ENCODE measurements around the gene SERPINB10.

SERPINB10 gene

GRCh38 chr18:63907664-63908063, at the start of gene SERPINB10:
TSS of gene SERPINB10 (plus strand) at chr18:63907958. CDS start at chr18:63915511, 7,553 bp downstream.
- no peak for DNase-seq

GRCh38 chr18:63858456-63858855, 49.3 kb upstream of the SERPINB10 start:
- DNase-seq: no peak

GRCh38 chr18:63859781-63860475, 47.8 kb upstream of the SERPINB10 start:
- no peak for DNase-seq

- DNase-seq: no peak
Measured at GRCh38 chr18:63860531-63860930, 47.2 kb upstream of the SERPINB10 start.

- no peak for DNase-seq
Measured at GRCh38 chr18:63867368-63868125, 40.2 kb upstream of the SERPINB10 start.

GRCh38 chr18:63868546-63868945, 39.2 kb upstream of the SERPINB10 start:
- DNase-seq: no peak

- no peak for DNase-seq
Measured at GRCh38 chr18:63869374-63869773, 38.4 kb upstream of the SERPINB10 start.

GRCh38 chr18:63869851-63870250, 37.9 kb upstream of the SERPINB10 start:
- no peak for DNase-seq

GRCh38 chr18:63871836-63872235, 35.9 kb upstream of the SERPINB10 start:
- DNase-seq: no peak

GRCh38 chr18:63872586-63872985, 35.2 kb upstream of the SERPINB10 start:
- DNase-seq: no peak

GRCh38 chr18:63878343-63878742, 29.4 kb upstream of the SERPINB10 start:
- no peak for DNase-seq

GRCh38 chr18:63878925-63879324, 28.8 kb upstream of the SERPINB10 start:
- DNase-seq: no peak

- DNase-seq: no peak
Measured at GRCh38 chr18:63879709-63880108, 28.0 kb upstream of the SERPINB10 start.

- no peak for DNase-seq
Measured at GRCh38 chr18:63881851-63882250, 25.9 kb upstream of the SERPINB10 start.

- DNase-seq: no peak
Measured at GRCh38 chr18:63882333-63883141, 25.2 kb upstream of the SERPINB10 start.

- DNase-seq: no peak
Measured at GRCh38 chr18:63883617-63884016, 24.1 kb upstream of the SERPINB10 start.

- no peak for DNase-seq
Measured at GRCh38 chr18:63887424-63887823, 20.3 kb upstream of the SERPINB10 start, which contains the start of gene SERPINB2. TSS of gene SERPINB2 (plus strand) at chr18:63887705. CDS start at chr18:63891445, 3,740 bp downstream.

- DNase-seq: no peak
Measured at GRCh38 chr18:63888470-63889190, 19.1 kb upstream of the SERPINB10 start.

GRCh38 chr18:63889626-63890025, 18.1 kb upstream of the SERPINB10 start:
- no peak for DNase-seq

- no peak for DNase-seq
Measured at GRCh38 chr18:63890237-63890949, 17.4 kb upstream of the SERPINB10 start.

GRCh38 chr18:63890950-63891304, 16.8 kb upstream of the SERPINB10 start:
- DNase-seq: no peak

GRCh38 chr18:63892566-63892965, 15.2 kb upstream of the SERPINB10 start:
- DNase-seq: no peak

Measured in NCI-H1436 (cell line).